Astrocyte (in vitro differentiated cells and primary cell): ENCODE measurements around the gene UGT2A3. TPM values are rescaled to one million over a fixed set of nuclear protein-coding genes. Genes with fewer than 3 reads are reported as not detected.

ENCODE experiments used
- DNase-seq: peaks from one replicate; pipeline ENCODE4 v3.0.0-alpha.2; 2010; ENCODE audit warnings: low read depth
- FAIRE-seq: peaks from 2 replicates; lab custom pipeline; 2011; peaks lifted over from hg19 to GRCh38; lab: Jason Lieb, UNC
- H2AFZ ChIP-seq: 2 replicates; pipeline ENCODE4 v1.6.0; 2012; ENCODE audit warnings: low read depth, low read length, inconsistent platforms
- H3K27ac ChIP-seq: 2 replicates; pipeline ENCODE4 v1.5.1; 2011; ENCODE audit warnings: low read depth, low read length, inconsistent platforms
- H3K27me3 ChIP-seq: 2 replicates; pipeline ENCODE4 v1.6.0; 2011; ENCODE audit warnings: low read length, inconsistent platforms; ENCODE audit not compliant: insufficient read depth
- H3K36me3 ChIP-seq: 2 replicates; pipeline ENCODE4 v1.5.1; 2011; ENCODE audit warnings: low read length, inconsistent platforms; ENCODE audit not compliant: insufficient read depth
- H3K4me1 ChIP-seq: 2 replicates; pipeline ENCODE4 v1.5.1; 2011; ENCODE audit warnings: low read length, inconsistent platforms; ENCODE audit not compliant: insufficient read depth
- H3K4me2 ChIP-seq: 2 replicates; pipeline ENCODE4 v1.6.0; 2012; ENCODE audit warnings: low read length, inconsistent platforms
- H3K4me3 ChIP-seq: 2 replicates; pipeline ENCODE4 v1.5.1; 2011; ENCODE audit warnings: low read depth, mild to moderate bottlenecking, low read length, inconsistent platforms; ENCODE audit not compliant: insufficient read depth
- H3K79me2 ChIP-seq: 2 replicates; pipeline ENCODE4 v1.6.0; 2012; ENCODE audit warnings: mild to moderate bottlenecking, low read length, inconsistent platforms; ENCODE audit not compliant: insufficient read depth
- H3K9ac ChIP-seq: 2 replicates; pipeline ENCODE4 v1.6.0; 2012; ENCODE audit warnings: mild to moderate bottlenecking, low read length, inconsistent platforms
- H3K9me3 ChIP-seq: 2 replicates; pipeline ENCODE4 v1.5.1; 2012; ENCODE audit warnings: low read depth, mild to moderate bottlenecking, low read length, inconsistent platforms; ENCODE audit not compliant: insufficient read depth
- H4K20me1 ChIP-seq: 2 replicates; pipeline ENCODE4 v1.6.0; 2012; ENCODE audit warnings: low read length, inconsistent platforms; ENCODE audit not compliant: insufficient read depth
- H3K27ac Mint-ChIP-seq: one replicate; pipeline ENCODE4 v1.8.0; 2021; ENCODE audit warnings: mild to moderate bottlenecking, mixed read lengths; ENCODE audit not compliant: unreplicated experiment
- H3K27me3 Mint-ChIP-seq: one replicate; pipeline ENCODE4 v1.8.0; 2021; ENCODE audit warnings: low read depth, mixed read lengths; ENCODE audit not compliant: unreplicated experiment
- H3K36me3 Mint-ChIP-seq: one replicate; pipeline ENCODE4 v1.8.0; 2021; ENCODE audit warnings: low read depth, mixed read lengths; ENCODE audit not compliant: unreplicated experiment
- H3K4me1 Mint-ChIP-seq: one replicate; pipeline ENCODE4 v1.8.0; 2021; ENCODE audit warnings: low read depth, mixed read lengths; ENCODE audit not compliant: unreplicated experiment
- H3K4me3 Mint-ChIP-seq: one replicate; pipeline ENCODE4 v1.8.0; 2021; ENCODE audit warnings: mild to moderate bottlenecking, moderate library complexity, mixed read lengths; ENCODE audit not compliant: unreplicated experiment
- H3K9me3 Mint-ChIP-seq: one replicate; pipeline ENCODE4 v1.8.0; 2021; ENCODE audit warnings: mild to moderate bottlenecking, mixed read lengths; ENCODE audit not compliant: unreplicated experiment
- CTCF ChIP-seq: IDR thresholded peaks from 2 replicates; pipeline ENCODE4 v1.5.1; 2011; ENCODE audit warnings: low read depth, mild to moderate bottlenecking, inconsistent platforms, low read length, moderate library complexity; ENCODE audit not compliant: insufficient read depth
- EZH2 ChIP-seq: IDR thresholded peaks from 2 replicates; pipeline ENCODE4 v1.6.1; 2012; ENCODE audit warnings: mild to moderate bottlenecking, low read length, inconsistent platforms; ENCODE audit not compliant: insufficient read depth
- total RNA-seq: library from RNA; stranded (reverse); gene quantifications from 2 replicates; pipeline ENCODE4 v1.2.1, GENCODE V29; 2021

UGT2A3 gene
- total RNA-seq, 1 donor from 2014 or later, result not detected

- Histone ChIP-seq H3K4me1 (no peaks in the 10 kb centered on the region), H3K79me2 (no peaks in the 10 kb centered on the region), H2AFZ (no peak overlapping the region), H3K9ac (no peak overlapping the region), H4K20me1 (no peaks in the 10 kb centered on the region), H3K4me2 (peak overlapping the region; percentile 5), H3K27ac (no peak overlapping the region), H3K27me3 (no peaks in the 10 kb centered on the region), H3K4me3 (no peak overlapping the region), H3K36me3 (no peaks in the 10 kb centered on the region), H3K9me3 (no peaks in the 10 kb centered on the region)
- FAIRE-seq (no peak), DNase-seq (no peak)
- no peak for TF ChIP-seq EZH2
- no peak for TF ChIP-seq CTCF
- no peaks in the 10 kb centered on the region for H3K36me3 Mint-ChIP-seq
- H3K4me3 Mint-ChIP-seq, result no peak overlapping the region
- peaks cover 23% of the 10 kb centered on the region for H3K27me3 Mint-ChIP-seq
- peaks cover 3% of the 10 kb centered on the region for H3K9me3 Mint-ChIP-seq
- H3K4me1 Mint-ChIP-seq, result peaks cover 23% of the 10 kb centered on the region
- H3K27ac Mint-ChIP-seq, result peak overlapping the region; percentile 42
These were observed 46.8 kb downstream of the UGT2A3 start for GRCh38 chr4:68904786-68905185.

GRCh38 chr4:68896749-68897148 is 54.9 kb downstream of the UGT2A3 start:
- no peaks in the 10 kb centered on the region for H4K20me1 ChIP-seq
- no peak overlapping the region for H3K27ac ChIP-seq
- H3K36me3 ChIP-seq, result no peaks in the 10 kb centered on the region
- DNase-seq (no peak), FAIRE-seq (no peak)
- H3K27me3 ChIP-seq, result no peaks in the 10 kb centered on the region
- H3K9ac ChIP-seq, result no peak overlapping the region
- H3K4me3 ChIP-seq, result no peak overlapping the region
- TF ChIP-seq EZH2 (no peak), CTCF (no peak)
- Mint-ChIP-seq H3K9me3 (no peaks in the 10 kb centered on the region), H3K4me3 (no peak overlapping the region), H3K27me3 (peaks cover 2% of the 10 kb centered on the region), H3K27ac (no peak overlapping the region), H3K36me3 (no peaks in the 10 kb centered on the region), H3K4me1 (peaks cover 3% of the 10 kb centered on the region)
- H3K4me1 ChIP-seq, result no peaks in the 10 kb centered on the region
- no peak overlapping the region for H3K4me2 ChIP-seq
- H3K79me2 ChIP-seq, result no peaks in the 10 kb centered on the region
- H3K9me3 ChIP-seq, result no peaks in the 10 kb centered on the region
- H2AFZ ChIP-seq, result no peak overlapping the region

GRCh38 chr4:68895561-68896198 is 55.9 kb downstream of the UGT2A3 start:
- no peak overlapping the region for H2AFZ ChIP-seq
- H3K27me3 ChIP-seq, result no peaks in the 10 kb centered on the region
- no peak overlapping the region for H3K4me3 ChIP-seq
- Mint-ChIP-seq H3K27me3 (peaks cover 2% of the 10 kb centered on the region), H3K27ac (no peak overlapping the region), H3K4me1 (peaks cover 3% of the 10 kb centered on the region), H3K9me3 (no peaks in the 10 kb centered on the region), H3K4me3 (no peak overlapping the region), H3K36me3 (no peaks in the 10 kb centered on the region)
- FAIRE-seq, result no peak
- TF ChIP-seq CTCF (no peak), EZH2 (no peak)
- no peaks in the 10 kb centered on the region for H3K79me2 ChIP-seq
- no peak overlapping the region for H3K9ac ChIP-seq
- no peaks in the 10 kb centered on the region for H3K9me3 ChIP-seq
- H3K4me2 ChIP-seq, result no peak overlapping the region
- no peak overlapping the region for H3K27ac ChIP-seq
- peak; percentile 40 for DNase-seq
- H3K36me3 ChIP-seq, result no peaks in the 10 kb centered on the region
- H4K20me1 ChIP-seq, result no peaks in the 10 kb centered on the region
- H3K4me1 ChIP-seq, result no peaks in the 10 kb centered on the region
